A673 (cell line): Measurements from ENCODE around the gene WDR37. TPM values are rescaled to one million over a fixed set of nuclear protein-coding genes. Genes with fewer than 3 reads are reported as not detected.
"Not testable (repeated sequence)": the region's sequence is repeated elsewhere in the genome, so short reads cannot be mapped to it uniquely, and the experiment has no call there.

Source experiments
- BruUV-seq: library from RNA; stranded (reverse); fragments of 400-500 nt; replicated peaks from 2 replicates; lab custom pipeline; 2021; lab: Mats Ljungman, UMichigan
- CTCF ChIA-PET: fragments of 300-600 bp; sonication (Branson Sonifier 250); formaldehyde crosslinking; loops from one replicate; lab custom pipeline; 2022; ENCODE audit warnings: antibody characterized with exemption; lab: Charles Lee
- POLR2A ChIA-PET: fragments of 300-600 bp; sonication (Branson Sonifier 250); formaldehyde crosslinking; loops from one replicate; lab custom pipeline; 2022; ENCODE audit warnings: antibody characterized with exemption; ENCODE audit not compliant: low non-redundant PET; lab: Charles Lee
- DNase-seq: peaks from one replicate; pipeline ENCODE4 v3.0.0-alpha.2; 2015; ENCODE audit warnings: low spot score
- H3K27ac ChIP-seq: fragments of 200-600 bp; sonication (generic); 2 replicates; pipeline ENCODE4 v1.5.1; 2016; ENCODE audit warnings: mixed run types, low read depth, mild to moderate bottlenecking, mixed read lengths, antibody characterized with exemption, low read length; ENCODE audit not compliant: poor library complexity, severe bottlenecking
- H3K27me3 ChIP-seq: fragments of 200-600 bp; sonication (generic); replicated peaks from 2 replicates; pipeline ENCODE4 v1.6.1; 2017; ENCODE audit warnings: mixed run types, low read depth, mild to moderate bottlenecking, mixed read lengths, antibody characterized with exemption, low read length; ENCODE audit not compliant: insufficient read depth, poor library complexity
- H3K36me3 ChIP-seq: fragments of 200-600 bp; sonication (generic); 2 replicates; pipeline ENCODE4 v1.6.1; 2016; ENCODE audit warnings: mixed run types, mild to moderate bottlenecking, mixed read lengths, antibody characterized with exemption, low read length; ENCODE audit not compliant: insufficient read depth, poor library complexity, severe bottlenecking
- H3K4me1 ChIP-seq: fragments of 200-600 bp; sonication (generic); 2 replicates; pipeline ENCODE4 v1.6.1; 2017; ENCODE audit warnings: mixed run types, mild to moderate bottlenecking, mixed read lengths, antibody characterized with exemption, low read length; ENCODE audit not compliant: insufficient read depth, poor library complexity, severe bottlenecking
- H3K4me3 ChIP-seq: fragments of 200-600 bp; sonication (generic); 2 replicates; pipeline ENCODE4 v1.5.1; 2016; ENCODE audit warnings: low read depth, mixed run types, mild to moderate bottlenecking, mixed read lengths, low read length; ENCODE audit not compliant: poor library complexity, severe bottlenecking
- H3K9me3 ChIP-seq: fragments of 200-600 bp; sonication (generic); 2 replicates; pipeline ENCODE4 v1.6.1; 2016; ENCODE audit warnings: mixed run types, low read depth, mild to moderate bottlenecking, mixed read lengths, antibody characterized with exemption, low read length; ENCODE audit not compliant: poor library complexity, severe bottlenecking
- EZH2 ChIP-seq: fragments of 200-600 bp; sonication (generic); IDR thresholded peaks from 2 replicates; pipeline ENCODE4 v1.6.1; 2017; ENCODE audit warnings: borderline replicate concordance, low read depth, mild to moderate bottlenecking, mixed read lengths, antibody characterized with exemption, low read length; ENCODE audit not compliant: poor library complexity, severe bottlenecking
- intact Hi-C: fragments of 100-400 bp; cut with micrococcal nuclease; formaldehyde crosslinking; loops from one replicate; pipeline ENCODE4 v1.10.0; 2022; ENCODE audit not compliant: unreplicated experiment
- total RNA-seq: library from RNA; stranded (reverse); gene quantifications from 2 replicates; pipeline ENCODE4 v1.2.3, GENCODE V29; 2021
- TF ChIP-seq, protein P1 (sequence below): fragments of 300-800, 200-600 bp; sonication (generic); conservative IDR thresholded peaks from 2 replicates; pipeline ENCODE4 v1.5.1; 2017; ENCODE audit warnings: low read depth, mild to moderate bottlenecking, antibody characterized with exemption, low read length, moderate library complexity, mixed read lengths

The WDR37 gene
- total RNA-seq, 1 experiment from 2014 or later, result 12.6 TPM

DNA sequence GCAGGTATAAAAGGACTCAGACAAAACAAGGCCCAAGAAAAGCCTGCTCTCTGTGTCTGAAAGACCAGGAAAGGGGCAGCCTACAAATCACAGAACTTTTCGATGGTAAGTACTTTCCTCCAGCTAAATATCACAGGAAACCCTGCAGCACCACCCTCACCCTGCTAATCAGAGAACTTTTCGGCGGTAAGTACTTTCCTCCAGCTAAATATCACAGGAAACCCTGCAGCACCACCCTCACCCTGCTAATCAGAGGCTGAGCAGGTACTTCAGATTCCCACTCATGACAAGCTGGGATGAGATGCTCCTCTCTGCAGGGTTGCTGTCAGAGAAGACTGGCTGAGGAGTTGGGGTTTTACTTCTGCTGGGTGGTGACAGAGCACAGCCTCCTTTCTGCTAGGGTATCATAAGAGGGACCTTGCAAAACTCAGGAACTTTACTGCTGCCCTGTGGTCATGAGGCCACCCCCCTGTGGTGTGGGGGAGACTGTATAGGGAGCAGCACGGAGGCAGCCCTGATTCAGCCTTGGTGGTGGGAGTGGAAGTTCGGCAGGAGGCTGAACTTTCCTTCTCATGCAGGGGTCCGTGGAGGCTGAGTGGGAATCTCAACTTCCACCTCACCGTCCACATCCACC lies 7.2 kb downstream of the WDR37 start:
- DNase-seq, result no peak
- CTCF ChIA-PET, result no interaction called here
- H3K9me3 ChIP-seq, result no peaks in the 10 kb centered on the region
- no peaks in the 10 kb centered on the region for H3K36me3 ChIP-seq
- H3K4me3 ChIP-seq, result no peak overlapping the region
- POLR2A ChIA-PET, result no interaction called here
- peaks cover 8% of the 10 kb centered on the region for H3K4me1 ChIP-seq
- H3K27me3 ChIP-seq, result no peaks in the 10 kb centered on the region
- H3K27ac ChIP-seq, result no peak overlapping the region
- TF ChIP-seq, protein P1, sequence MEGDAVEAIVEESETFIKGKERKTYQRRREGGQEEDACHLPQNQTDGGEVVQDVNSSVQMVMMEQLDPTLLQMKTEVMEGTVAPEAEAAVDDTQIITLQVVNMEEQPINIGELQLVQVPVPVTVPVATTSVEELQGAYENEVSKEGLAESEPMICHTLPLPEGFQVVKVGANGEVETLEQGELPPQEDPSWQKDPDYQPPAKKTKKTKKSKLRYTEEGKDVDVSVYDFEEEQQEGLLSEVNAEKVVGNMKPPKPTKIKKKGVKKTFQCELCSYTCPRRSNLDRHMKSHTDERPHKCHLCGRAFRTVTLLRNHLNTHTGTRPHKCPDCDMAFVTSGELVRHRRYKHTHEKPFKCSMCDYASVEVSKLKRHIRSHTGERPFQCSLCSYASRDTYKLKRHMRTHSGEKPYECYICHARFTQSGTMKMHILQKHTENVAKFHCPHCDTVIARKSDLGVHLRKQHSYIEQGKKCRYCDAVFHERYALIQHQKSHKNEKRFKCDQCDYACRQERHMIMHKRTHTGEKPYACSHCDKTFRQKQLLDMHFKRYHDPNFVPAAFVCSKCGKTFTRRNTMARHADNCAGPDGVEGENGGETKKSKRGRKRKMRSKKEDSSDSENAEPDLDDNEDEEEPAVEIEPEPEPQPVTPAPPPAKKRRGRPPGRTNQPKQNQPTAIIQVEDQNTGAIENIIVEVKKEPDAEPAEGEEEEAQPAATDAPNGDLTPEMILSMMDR, result no peak
- no peak for TF ChIP-seq EZH2
- no TSS peak for BruUV-seq
- intact Hi-C loops, result no loop called here

DNA sequence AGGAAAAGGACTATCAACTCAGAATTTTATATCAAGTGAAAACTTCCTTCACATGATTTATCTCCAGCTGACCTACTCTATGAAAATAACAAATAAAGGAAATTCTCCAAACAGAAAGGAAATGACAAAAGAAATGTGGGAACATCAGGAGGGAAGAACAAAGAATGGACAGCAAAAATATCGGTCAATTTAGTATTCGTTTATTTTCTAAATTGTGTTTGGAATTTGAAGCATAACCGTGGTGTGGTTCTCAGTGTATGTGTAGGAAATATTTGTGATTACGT lies 8.7 kb downstream of the WDR37 start:
- TF ChIP-seq, protein P1, result no peak
- TF ChIP-seq EZH2, result no peak
- Histone ChIP-seq H3K4me1 (peaks cover 8% of the 10 kb centered on the region), H3K36me3 (no peaks in the 10 kb centered on the region), H3K27me3 (no peaks in the 10 kb centered on the region), H3K4me3 (no peak overlapping the region), H3K27ac (no peak overlapping the region), H3K9me3 (no peaks in the 10 kb centered on the region)
- DNase-seq, result no peak
- POLR2A ChIA-PET, result no interaction called here
- CTCF ChIA-PET, result no interaction called here
- no TSS peak for BruUV-seq
- intact Hi-C loops, result no loop called here

DNA sequence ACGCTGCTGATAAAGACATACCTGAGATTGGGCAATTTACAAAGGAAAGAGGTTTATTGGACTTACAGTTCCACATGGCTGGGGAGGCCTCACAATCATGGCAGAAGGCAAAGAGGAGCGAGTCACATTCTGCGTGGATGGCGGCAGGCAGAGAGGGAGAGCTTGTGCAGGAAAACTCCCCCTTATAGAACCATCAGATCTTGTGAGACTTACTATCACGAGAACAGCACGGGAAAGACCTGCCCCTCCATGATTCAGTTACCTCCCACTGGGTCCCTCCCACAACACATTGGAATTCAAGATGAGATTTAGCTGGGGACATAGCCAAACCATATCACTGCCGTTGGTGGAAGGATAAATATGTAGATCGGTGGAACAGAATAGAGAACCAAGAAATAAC lies 10.5 kb downstream of the WDR37 start:
- DNase-seq, CTCF ChIA-PET, H3K36me3 ChIP-seq, H3K27ac ChIP-seq, POLR2A ChIA-PET, H3K4me1 ChIP-seq, H3K4me3 ChIP-seq, intact Hi-C loops, BruUV-seq, H3K27me3 ChIP-seq, H3K9me3 ChIP-seq: not testable (repeated sequence)
